Activated naive CD4-positive, alpha-beta T cell (primary cell): ENCODE measurements around the gene MYO18B.

Source experiments
- DNase-seq, 4 experiments: peaks; one replicate each; lab custom pipeline; 2025; lab: John Stamatoyannopoulos, UW

MYO18B gene

GRCh38 chr22:25900880-25901279, 158.9 kb downstream of the MYO18B start:
- no peak for DNase-seq

- DNase-seq, result no peak
Measured at GRCh38 chr22:25902402-25902801, 160.4 kb downstream of the MYO18B start.

GRCh38 chr22:25903294-25903693, 161.3 kb downstream of the MYO18B start:
- DNase-seq, result no peak

GRCh38 chr22:25908212-25908611, 166.2 kb downstream of the MYO18B start:
- DNase-seq, result no peak

GRCh38 chr22:25908755-25909154, 166.8 kb downstream of the MYO18B start:
- DNase-seq, result no peak

- no peak for DNase-seq
Measured at GRCh38 chr22:25909614-25910387, 167.8 kb downstream of the MYO18B start.

- DNase-seq, result no peak
Measured at GRCh38 chr22:25911243-25911972, 169.4 kb downstream of the MYO18B start.

- DNase-seq, result no peak
Measured at GRCh38 chr22:25919452-25919851, 177.5 kb downstream of the MYO18B start.

GRCh38 chr22:25922141-25922540, 180.2 kb downstream of the MYO18B start:
- no peak for DNase-seq

- DNase-seq, result no peak
Measured at GRCh38 chr22:25923914-25924313, 181.9 kb downstream of the MYO18B start.

- no peak for DNase-seq
Measured at GRCh38 chr22:25928038-25928437, 186.1 kb downstream of the MYO18B start.

GRCh38 chr22:25929321-25929878, 187.4 kb downstream of the MYO18B start:
- DNase-seq, result no peak

GRCh38 chr22:25930083-25930482, 188.1 kb downstream of the MYO18B start:
- no peak for DNase-seq

- no peak for DNase-seq
Measured at GRCh38 chr22:25930788-25931310, 188.9 kb downstream of the MYO18B start.

- no peak for DNase-seq
Measured at GRCh38 chr22:25933158-25933788, 191.3 kb downstream of the MYO18B start.

GRCh38 chr22:25935266-25936058, 193.5 kb downstream of the MYO18B start:
- DNase-seq, result no peak

GRCh38 chr22:25938151-25938550, 196.2 kb downstream of the MYO18B start:
- DNase-seq, result no peak

GRCh38 chr22:25939384-25939783, 197.4 kb downstream of the MYO18B start:
- no peak for DNase-seq

GRCh38 chr22:25940479-25940878, 198.5 kb downstream of the MYO18B start:
- DNase-seq, result no peak

GRCh38 chr22:25941365-25941960, 199.5 kb downstream of the MYO18B start:
- DNase-seq, result no peak
